HepG2 (cell line): ENCODE results near the gene INSR. TPM values are rescaled to one million over a fixed set of nuclear protein-coding genes. Genes with fewer than 3 reads are reported as not detected.

Experiments used
- ATAC-seq: fragments of 200-7000 bp; cut with Tn5 transposase; 3 replicates; pipeline ENCODE4 v1.9.1; 2020; ENCODE audit warnings: mild to moderate bottlenecking, moderate library complexity
- BruUV-seq: library from RNA; stranded (reverse); fragments of 400-500 nt; replicated peaks from 2 replicates; lab custom pipeline; 2021; lab: Mats Ljungman, UMichigan
- CTCF ChIA-PET: fragments of 300-600 bp; formaldehyde crosslinking; extraction: SDS; loops from one replicate; lab custom pipeline; 2021; ENCODE audit warnings: low total read pairs, inconsistent platforms, low intra/inter-chr PET ratio; lab: Yijun Ruan, JAX
- POLR2A ChIA-PET: fragments of 350-600 bp; sonication (Branson Sonifier 250); formaldehyde crosslinking; loops from one replicate; lab custom pipeline; 2020; ENCODE audit warnings: antibody characterized with exemption, inconsistent platforms; lab: Yijun Ruan, JAX
- DNase-seq: peaks from one replicate; pipeline ENCODE4 v3.0.0-alpha.2; 2015; ENCODE audit warnings: low spot score
- FAIRE-seq: peaks from 3 replicates; lab custom pipeline; 2011; peaks lifted over from hg19 to GRCh38; lab: Jason Lieb, UNC
- H2AFZ ChIP-seq: one replicate; pipeline ENCODE4 v1.6.1; 2011; ENCODE audit warnings: low read length, inconsistent platforms
- H3K27ac ChIP-seq: fragments of 300-600 bp; 3 replicates; pipeline ENCODE4 v1.8.0; 2011; ENCODE audit warnings: mixed run types, mild to moderate bottlenecking, mixed read lengths, low read length, inconsistent platforms; ENCODE audit not compliant: insufficient read depth; ENCODE audit errors: extremely low read length
- H3K27me3 ChIP-seq, 2 experiments: fragments of 200-600 bp in 1 of 2; 2 replicates in 1 of 2; 3 replicates in 1 of 2; pipeline versions ENCODE4 v1.6.0 to v1.8.0; 2011; ENCODE audit warnings: low read length in 2 of 2, mild to moderate bottlenecking in 2 of 2, moderate library complexity in 2 of 2, inconsistent platforms in 1 of 2; ENCODE audit not compliant: insufficient read depth in 2 of 2, control insufficient read depth in 1 of 2
- H3K36me3 ChIP-seq, 2 experiments: fragments of 200-600 bp in 1 of 2; replicated peaks in 1 of 2; 2 replicates in 1 of 2; 3 replicates in 1 of 2; pipeline versions ENCODE4 v1.5.1 to v1.8.0; 2011; ENCODE audit warnings: low read length in 2 of 2, inconsistent platforms in 1 of 2; ENCODE audit not compliant: insufficient read depth in 2 of 2, control insufficient read depth in 1 of 2
- H3K4me1 ChIP-seq: 2 replicates; pipeline ENCODE4 v1.5.1; 2012; ENCODE audit warnings: low read length, inconsistent platforms; ENCODE audit not compliant: insufficient read depth
- H3K4me2 ChIP-seq: 2 replicates; pipeline ENCODE4 v1.6.0; 2011; ENCODE audit warnings: low read depth, low read length, inconsistent platforms
- H3K4me3 ChIP-seq, 3 experiments: fragments of 200-600 bp in 1 of 3; sonication (generic), shearing (Covaris generic) in 1 of 3; replicated peaks in 1 of 3; 2 replicates each; pipeline ENCODE4 v1.5.1; 2011 to 2016; ENCODE audit warnings: low read length in 3 of 3, inconsistent platforms in 2 of 3, low read depth in 2 of 3, mild to moderate bottlenecking in 2 of 3, control low read depth in 1 of 3, mixed read lengths in 1 of 3; ENCODE audit not compliant: insufficient read depth in 1 of 3
- H3K79me2 ChIP-seq: one replicate; pipeline ENCODE4 v1.6.1; 2011; ENCODE audit warnings: low read length, inconsistent platforms; ENCODE audit not compliant: insufficient read depth
- H3K9ac ChIP-seq: 2 replicates; pipeline ENCODE4 v1.6.0; 2011; ENCODE audit warnings: mild to moderate bottlenecking, low read depth, low read length, inconsistent platforms; ENCODE audit not compliant: insufficient read depth
- H3K9me3 ChIP-seq: 2 replicates; pipeline ENCODE4 v1.5.1; 2012; ENCODE audit warnings: mild to moderate bottlenecking, low read length
- H4K20me1 ChIP-seq: 2 replicates; pipeline ENCODE4 v1.6.0; 2011; ENCODE audit warnings: inconsistent platforms, mild to moderate bottlenecking, low read length, moderate library complexity; ENCODE audit not compliant: insufficient read depth
- HNF4A ChIP-seq: sonication (generic); formaldehyde crosslinking; IDR thresholded peaks from 2 replicates; pipeline ENCODE4 v1.4.0; 2020; ENCODE audit warnings: missing genetic modification reagents
- RARA ChIP-seq: IDR thresholded peaks from 2 replicates; pipeline ENCODE4 v1.6.1; 2016; ENCODE audit warnings: missing genetic modification reagents, missing compliant biosample characterization
- TFAP4 ChIP-seq: sonication (generic); IDR thresholded peaks from 2 replicates; pipeline ENCODE4 v1.6.1; 2016; ENCODE audit warnings: low read depth, borderline replicate concordance
- ZBTB38 ChIP-seq: sonication (generic); formaldehyde crosslinking; IDR thresholded peaks from 2 replicates; pipeline ENCODE4 v1.5.1; 2020; ENCODE audit warnings: mild to moderate bottlenecking, missing genetic modification reagents
- ZNF280D ChIP-seq: sonication (generic); formaldehyde crosslinking; IDR thresholded peaks from 2 replicates; pipeline ENCODE4 v1.5.1; 2020; ENCODE audit warnings: mild to moderate bottlenecking, missing genetic modification reagents
- ZNF709 ChIP-seq: sonication (generic); formaldehyde crosslinking; IDR thresholded peaks from 2 replicates; pipeline ENCODE4 v1.5.0; 2020; ENCODE audit warnings: mild to moderate bottlenecking, missing genetic modification reagents
- ZNF781 ChIP-seq: sonication (generic); formaldehyde crosslinking; IDR thresholded peaks from 2 replicates; pipeline ENCODE4 v1.5.1; 2020; ENCODE audit warnings: borderline replicate concordance, mild to moderate bottlenecking, missing genetic modification reagents; ENCODE audit errors: not compliant biosample characterization
- WGBS: methylation state at CpG from one replicate; pipeline ENCODE4 v1.1.6; 2017; ENCODE audit warnings: low lambda C conversion rate; 5-methylcytosine and 5-hydroxymethylcytosine counted together
- in situ Hi-C: cut with HindIII; loops from 2 replicates; pipeline ENCODE4 v1.10.0; 2017; ENCODE audit warnings: low pct_unique_long_range_greater_than_20kb; ENCODE audit not compliant: extremely low pct_ligation_motif_present
- intact Hi-C: fragments of 100-400 bp; cut with micrococcal nuclease; formaldehyde crosslinking; loops from one replicate; pipeline ENCODE4 v1.10.0; 2022; ENCODE audit not compliant: unreplicated experiment
- polyA plus RNA-seq, 8 experiments: library from polyadenylated mRNA; depleted of rRNA in 3 of 8; stranded (reverse) in 7 of 8; unstranded in 1 of 8; fragments of >200 nt; fragmentation: Illumina TruSeq in 4 of 8; extraction: Trizol in 4 of 8; gene quantifications; 2 replicates each; pipeline versions ENCODE4 v1.2.1 to v1.2.3, GENCODE V29; 2011 to 2016; ENCODE audit warnings: low read depth in 4 of 8, missing spikeins in 1 of 8, mixed read lengths in 1 of 8; ENCODE audit not compliant: insufficient read depth in 1 of 8
- total RNA-seq, 5 experiments: library from RNA; depleted of rRNA; stranded (reverse); fragments of >200 nt; fragmentation: Illumina TruSeq; extraction: Trizol; gene quantifications; 2 replicates each; pipeline ENCODE4 v1.2.3, GENCODE V29; 2016; ENCODE audit warnings: low read depth in 1 of 5
- TF ChIP-seq, protein P1 (sequence below): sonication (generic); formaldehyde crosslinking; IDR thresholded peaks from 2 replicates; pipeline ENCODE4 v1.8.0; 2023; ENCODE audit warnings: mild to moderate bottlenecking, missing genetic modification reagents
- TF ChIP-seq, protein P2 (sequence below): sonication (generic); formaldehyde crosslinking; IDR thresholded peaks from 2 replicates; pipeline ENCODE4 v1.4.0; 2020; ENCODE audit warnings: missing genetic modification reagents

The INSR gene
- total and polyA plus RNA-seq, 2 of the 13 experiments (the other 11 are each of a cell fraction or from before 2014, with no cell fraction given), result 24.2 to 29.8 TPM

DNA sequence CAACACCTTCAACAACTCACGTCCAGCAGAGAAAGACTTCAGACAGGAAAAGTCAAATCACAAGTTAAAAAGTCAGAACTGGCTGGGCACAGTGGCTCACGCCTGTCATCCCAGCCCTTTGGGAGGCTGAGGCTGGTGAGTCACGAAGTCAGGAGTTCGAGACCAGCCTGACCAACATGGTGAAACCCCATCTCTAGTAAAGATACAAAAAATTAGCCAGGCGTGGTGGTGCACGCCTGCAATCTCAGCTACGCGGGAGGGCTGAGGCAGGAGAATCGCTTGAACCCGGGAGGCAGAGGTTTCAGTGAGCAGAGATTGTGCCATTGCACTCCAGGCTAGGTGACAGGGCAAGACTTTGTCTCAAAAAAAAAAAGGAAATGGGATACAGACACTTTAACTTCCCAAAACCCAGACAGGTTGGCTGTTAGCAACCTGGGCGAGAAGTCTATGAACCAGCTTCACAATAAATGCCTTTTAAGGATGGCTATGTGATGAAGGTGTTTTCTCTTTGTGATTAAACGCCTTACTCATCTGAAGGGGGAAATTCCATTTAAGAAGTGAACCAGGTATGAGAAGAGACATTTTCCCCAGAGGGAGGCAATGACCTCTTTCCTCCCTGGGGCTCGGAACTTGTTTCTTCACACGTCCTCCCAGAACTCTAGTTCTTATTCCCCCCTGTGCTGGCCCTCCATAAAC lies 80.4 kb downstream of the INSR start (continued):
- TF ChIP-seq ZNF280D (CRISPR knock-in tag), result peak; percentile 66; the same call in 1 of the 2 replicates
- peak; percentile 46 for TF ChIP-seq ZNF781 (CRISPR knock-in tag)
- TF ChIP-seq ZNF709 (CRISPR knock-in tag), result 0 out of 2 replicates have a peak, but pooled peaks have one; percentile 34
- TF ChIP-seq, protein P1, sequence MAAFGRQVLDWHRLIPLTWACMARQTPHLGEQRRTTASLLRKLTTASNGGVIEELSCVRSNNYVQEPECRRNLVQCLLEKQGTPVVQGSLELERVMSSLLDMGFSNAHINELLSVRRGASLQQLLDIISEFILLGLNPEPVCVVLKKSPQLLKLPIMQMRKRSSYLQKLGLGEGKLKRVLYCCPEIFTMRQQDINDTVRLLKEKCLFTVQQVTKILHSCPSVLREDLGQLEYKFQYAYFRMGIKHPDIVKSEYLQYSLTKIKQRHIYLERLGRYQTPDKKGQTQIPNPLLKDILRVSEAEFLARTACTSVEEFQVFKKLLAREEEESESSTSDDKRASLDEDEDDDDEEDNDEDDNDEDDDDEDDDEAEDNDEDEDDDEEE (CRISPR knock-in tag), result 0 out of 2 replicates have a peak, but pooled peaks have one; percentile 65

DNA sequence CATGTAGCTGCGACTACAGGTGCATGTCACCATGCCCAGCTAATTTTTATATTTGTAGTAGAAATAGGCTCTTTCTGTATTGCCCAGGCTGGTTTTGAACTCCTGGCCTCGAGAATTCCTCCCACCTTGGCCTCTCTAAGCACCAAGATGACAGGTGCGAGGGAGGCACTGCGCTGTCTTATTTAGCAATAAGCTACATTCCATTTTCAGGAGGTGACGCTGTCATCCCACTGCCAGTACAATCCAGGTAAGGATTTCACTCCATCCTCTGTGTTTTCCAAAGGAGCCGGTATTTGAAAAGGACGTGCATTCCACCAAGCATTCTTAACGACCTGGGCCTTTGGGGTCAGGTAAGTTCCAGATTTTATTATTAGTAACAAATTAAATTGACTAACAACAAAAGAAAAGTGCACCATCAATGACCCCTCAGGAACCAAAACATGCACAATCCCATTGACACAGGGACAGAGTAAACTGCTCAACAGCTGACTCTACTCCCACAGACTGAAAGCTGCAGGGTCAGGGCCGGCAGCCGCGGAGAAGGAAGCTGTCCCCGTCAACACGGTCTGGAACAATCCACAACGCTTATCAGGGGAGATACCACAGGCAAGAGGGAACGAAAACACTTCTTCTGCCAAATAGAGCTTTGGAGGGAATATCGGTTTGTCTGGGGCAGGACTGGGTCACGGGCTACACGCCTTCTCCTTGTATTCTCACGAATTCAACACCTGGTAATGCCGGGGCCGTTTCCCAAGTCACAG lies 82.8 kb downstream of the INSR start:
- 73% methylated on average over 18 of the region's 21 CpGs for WGBS
- Histone ChIP-seq H3K9ac (no peak overlapping the region), H3K4me1 (peaks cover 76% of the 10 kb centered on the region), H3K36me3 (no peaks in the 10 kb centered on the region; a peak in 1 of 5 replicates), H3K4me3 (no peak overlapping the region), H2AFZ (no peak overlapping the region), H4K20me1 (peaks cover 12% of the 10 kb centered on the region; the same call in 1 of the 2 replicates), H3K79me2 (peaks cover 42% of the 10 kb centered on the region), H3K27ac (no peak overlapping the region), H3K4me2 (no peak overlapping the region), H3K9me3 (no peaks in the 10 kb centered on the region), H3K27me3 (no peaks in the 10 kb centered on the region)
- BruUV-seq, result no TSS peak
- FAIRE-seq (no peak), ATAC-seq (no peak), DNase-seq (no peak)
- intact Hi-C loops, result no loop called here
- CTCF ChIA-PET, result no interaction called here
- in situ Hi-C loops, result no loop called here
- POLR2A ChIA-PET, result no interaction called here
- TF ChIP-seq ZBTB38 (peak; percentile 95), TFAP4 (peak; percentile 67; the same call in 1 of the 2 replicates), RARA (peak; percentile 25; the same call in 1 of the 2 replicates), HNF4A (CRISPR knock-in tag) (peak; percentile 13; the same call in 1 of the 2 replicates)
- TF ChIP-seq, protein P2, sequence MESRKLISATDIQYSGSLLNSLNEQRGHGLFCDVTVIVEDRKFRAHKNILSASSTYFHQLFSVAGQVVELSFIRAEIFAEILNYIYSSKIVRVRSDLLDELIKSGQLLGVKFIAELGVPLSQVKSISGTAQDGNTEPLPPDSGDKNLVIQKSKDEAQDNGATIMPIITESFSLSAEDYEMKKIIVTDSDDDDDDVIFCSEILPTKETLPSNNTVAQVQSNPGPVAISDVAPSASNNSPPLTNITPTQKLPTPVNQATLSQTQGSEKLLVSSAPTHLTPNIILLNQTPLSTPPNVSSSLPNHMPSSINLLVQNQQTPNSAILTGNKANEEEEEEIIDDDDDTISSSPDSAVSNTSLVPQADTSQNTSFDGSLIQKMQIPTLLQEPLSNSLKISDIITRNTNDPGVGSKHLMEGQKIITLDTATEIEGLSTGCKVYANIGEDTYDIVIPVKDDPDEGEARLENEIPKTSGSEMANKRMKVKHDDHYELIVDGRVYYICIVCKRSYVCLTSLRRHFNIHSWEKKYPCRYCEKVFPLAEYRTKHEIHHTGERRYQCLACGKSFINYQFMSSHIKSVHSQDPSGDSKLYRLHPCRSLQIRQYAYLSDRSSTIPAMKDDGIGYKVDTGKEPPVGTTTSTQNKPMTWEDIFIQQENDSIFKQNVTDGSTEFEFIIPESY (CRISPR knock-in tag), result 0 out of 2 replicates have a peak, but pooled peaks have one; percentile 36
